HG03103 (cell line): ENCODE measurements around the gene IL20.

ENCODE experiments used
- ATAC-seq: cut with Tn5 transposase; IDR thresholded peaks from one replicate; pipeline ENCODE4 v1.9.1; 2021; ENCODE audit warnings: low read depth; ENCODE audit not compliant: unreplicated experiment

Gene IL20

GRCh38 chr1:206898915-206899431 lies 33.5 kb downstream of the IL20 start:
- ATAC-seq, result no peak

GRCh38 chr1:206899717-206900116 lies 34.3 kb downstream of the IL20 start:
- no peak for ATAC-seq

- ATAC-seq, result no peak
Observed at GRCh38 chr1:206900149-206900548, 34.7 kb downstream of the IL20 start.

GRCh38 chr1:206901944-206902343 lies 36.5 kb downstream of the IL20 start:
- ATAC-seq, result no peak

GRCh38 chr1:206902702-206903101 lies 37.3 kb downstream of the IL20 start:
- no peak for ATAC-seq

GRCh38 chr1:206903687-206904086 lies 38.3 kb downstream of the IL20 start:
- ATAC-seq, result no peak

GRCh38 chr1:206904423-206905142 lies 39.2 kb downstream of the IL20 start:
- no peak for ATAC-seq

GRCh38 chr1:206905295-206906164 lies 40.1 kb downstream of the IL20 start:
- no peak for ATAC-seq

GRCh38 chr1:206907304-206907991 lies 42.0 kb downstream of the IL20 start:
- no peak for ATAC-seq

GRCh38 chr1:206908038-206908437 lies 42.6 kb downstream of the IL20 start:
- ATAC-seq, result no peak

GRCh38 chr1:206909161-206909882 lies 43.9 kb downstream of the IL20 start:
- no peak for ATAC-seq

- ATAC-seq, result no peak
Observed at GRCh38 chr1:206909883-206910318, 44.5 kb downstream of the IL20 start.

GRCh38 chr1:206911064-206911663 lies 45.7 kb downstream of the IL20 start:
- no peak for ATAC-seq

GRCh38 chr1:206912445-206913095 lies 47.1 kb downstream of the IL20 start:
- ATAC-seq, result no peak

GRCh38 chr1:206913766-206914537 lies 48.5 kb downstream of the IL20 start:
- no peak for ATAC-seq

- no peak for ATAC-seq
Observed at GRCh38 chr1:206915030-206915735, 49.8 kb downstream of the IL20 start.

GRCh38 chr1:206916000-206916709 lies 50.7 kb downstream of the IL20 start:
- ATAC-seq, result no peak
